Measurements from ENCODE around the gene RFT1.

The RFT1 gene

GRCh38 chr3:53123953-53124352 is 6.3 kb downstream of the RFT1 start:
- H3K4me2 ChIP-seq (ENCODE audit: low read length) = no peak overlapping the region
- no peaks in the 10 kb centered on the region for H3K27me3 ChIP-seq (ENCODE audit: control insufficient read depth, low read length)
- no peaks in the 10 kb centered on the region for H4K20me1 ChIP-seq (ENCODE audit: control insufficient read depth, insufficient read depth, low read depth, low read length)
- peaks cover 7% of the 10 kb centered on the region for H3K4me1 ChIP-seq (ENCODE audit: control insufficient read depth, low read length)
- H3K4me3 ChIP-seq (ENCODE audit: low read length) = no peak overlapping the region
- peaks cover 86% of the 10 kb centered on the region for H3K36me3 ChIP-seq (ENCODE audit: control insufficient read depth, low read length)
- H3K27ac ChIP-seq (ENCODE audit: low read depth, low read length) = no peak overlapping the region
- H3K9me2 ChIP-seq (replicated peaks; ENCODE audit: control insufficient read depth, low read length) = no peaks in the 10 kb centered on the region
- H3K79me2 ChIP-seq (ENCODE audit: control insufficient read depth, low read length) = peaks cover 22% of the 10 kb centered on the region
- H3K9me3 ChIP-seq (ENCODE audit: control insufficient read depth, insufficient read depth, low read length) = no peaks in the 10 kb centered on the region
- TF ChIP-seq CTCF (IDR thresholded peaks at IDR 0.05; ENCODE audit: low read depth, low read length, poor library complexity, severe bottlenecking) = no peak
- TF ChIP-seq EZH2phosphoT487 (IDR thresholded peaks at IDR 0.05; ENCODE audit: borderline replicate concordance, low read length) = no peak
- no peaks in the 10 kb centered on the region for H3F3A ChIP-seq (ENCODE audit: control insufficient read depth, insufficient read depth)

- Histone ChIP-seq H3K36me3 (ENCODE audit: control insufficient read depth, low read length) (peaks cover 86% of the 10 kb centered on the region), H3K4me1 (ENCODE audit: control insufficient read depth, low read length) (peaks cover 3% of the 10 kb centered on the region), H4K20me1 (ENCODE audit: control insufficient read depth, insufficient read depth, low read depth, low read length) (no peaks in the 10 kb centered on the region), H3K27me3 (ENCODE audit: control insufficient read depth, low read length) (no peaks in the 10 kb centered on the region), H3K79me2 (ENCODE audit: control insufficient read depth, low read length) (peaks cover 18% of the 10 kb centered on the region), H3K4me3 (ENCODE audit: low read length) (no peak overlapping the region), H3K9me3 (ENCODE audit: control insufficient read depth, insufficient read depth, low read length) (no peaks in the 10 kb centered on the region), H3K9me2 (replicated peaks; ENCODE audit: control insufficient read depth, low read length) (no peaks in the 10 kb centered on the region), H3K27ac (ENCODE audit: low read depth, low read length) (no peak overlapping the region), H3K4me2 (ENCODE audit: low read length) (no peak overlapping the region), H3F3A (ENCODE audit: control insufficient read depth, insufficient read depth) (no peaks in the 10 kb centered on the region)
- no peak for TF ChIP-seq CTCF (IDR thresholded peaks at IDR 0.05; ENCODE audit: low read depth, low read length, poor library complexity, severe bottlenecking)
- TF ChIP-seq EZH2phosphoT487 (IDR thresholded peaks at IDR 0.05; ENCODE audit: borderline replicate concordance, low read length) = no peak
Measured at GRCh38 chr3:53123510-53123909, 6.7 kb downstream of the RFT1 start.

DNA sequence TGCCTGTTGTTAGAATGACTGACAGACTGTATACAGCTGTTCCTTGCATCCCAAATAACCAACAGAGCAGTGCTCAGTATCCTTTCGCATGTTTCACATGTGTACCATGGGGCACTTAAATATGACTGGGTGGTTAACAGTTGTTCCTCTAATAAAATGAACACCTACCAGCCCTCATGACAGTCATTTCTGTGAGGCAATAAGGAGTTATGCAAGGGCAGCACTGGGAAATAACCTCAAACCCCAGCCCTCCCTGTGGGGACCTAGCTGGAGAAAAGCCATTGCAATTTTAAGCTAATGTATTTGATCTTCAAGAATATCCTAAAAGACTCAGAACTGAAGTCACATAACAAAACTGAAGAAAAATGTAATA is 7.3 kb downstream of the RFT1 start:
- Histone ChIP-seq H3K27ac (ENCODE audit: low read depth, low read length) (no peak overlapping the region), H3K9me2 (replicated peaks; ENCODE audit: control insufficient read depth, low read length) (no peaks in the 10 kb centered on the region), H3K9me3 (ENCODE audit: control insufficient read depth, insufficient read depth, low read length) (no peaks in the 10 kb centered on the region), H3K4me2 (ENCODE audit: low read length) (no peak overlapping the region), H3F3A (ENCODE audit: control insufficient read depth, insufficient read depth) (no peaks in the 10 kb centered on the region), H3K27me3 (ENCODE audit: control insufficient read depth, low read length) (no peaks in the 10 kb centered on the region), H3K79me2 (ENCODE audit: control insufficient read depth, low read length) (peaks cover 12% of the 10 kb centered on the region), H3K4me3 (ENCODE audit: low read length) (no peak overlapping the region), H3K36me3 (ENCODE audit: control insufficient read depth, low read length) (peaks cover 87% of the 10 kb centered on the region), H3K4me1 (ENCODE audit: control insufficient read depth, low read length) (no peaks in the 10 kb centered on the region), H4K20me1 (ENCODE audit: control insufficient read depth, insufficient read depth, low read depth, low read length) (no peaks in the 10 kb centered on the region)
- TF ChIP-seq EZH2phosphoT487 (IDR thresholded peaks at IDR 0.05; ENCODE audit: borderline replicate concordance, low read length) (no peak), CTCF (IDR thresholded peaks at IDR 0.05; ENCODE audit: low read depth, low read length, poor library complexity, severe bottlenecking) (no peak)

Measured in DOHH2 (cell line).